ENCODE measurements around the gene TET3. TPM values are rescaled to one million over a fixed set of nuclear protein-coding genes. Genes with fewer than 3 reads are reported as not detected.
"Not testable (repeated sequence)": the region's sequence is repeated elsewhere in the genome, so short reads cannot be mapped to it uniquely, and the experiment has no call there.

TET3 gene
- total RNA-seq, 4 donors from 2014 or later = 4.3 to 14.1 (median 6.6) TPM

DNA sequence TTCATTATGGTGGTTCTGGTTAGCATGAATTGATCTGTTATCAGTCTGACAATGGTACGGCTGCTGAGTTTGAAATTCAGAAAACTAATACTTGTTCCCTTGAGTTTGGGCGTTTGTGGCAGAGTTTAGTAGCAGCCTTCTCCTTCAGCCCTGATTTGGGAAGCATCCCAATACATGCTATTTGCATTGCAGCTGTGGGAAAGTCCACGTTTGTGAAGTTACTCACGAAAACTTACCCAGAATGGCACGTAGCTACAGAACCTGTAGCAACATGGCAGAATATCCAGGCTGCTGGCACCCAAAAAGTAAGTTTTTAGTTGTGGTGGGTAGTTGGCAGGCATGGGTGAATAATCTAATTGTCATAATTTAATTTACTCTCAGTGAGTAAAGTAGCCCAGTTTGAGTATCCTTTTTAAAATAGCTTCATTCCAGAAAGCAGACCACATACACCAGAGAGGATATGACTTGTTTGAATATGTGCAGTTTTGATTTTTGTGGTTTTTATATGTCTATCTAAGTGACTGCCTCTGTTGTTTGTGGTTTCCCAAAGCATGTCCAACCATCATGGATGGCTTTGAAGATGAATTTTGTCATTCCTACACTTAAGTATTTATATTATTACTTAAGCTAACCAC, 45.9 kb upstream of the TET3 start:
- Histone ChIP-seq H3K36me3 (peaks cover 0 to 21% (median 0%) of the 10 kb centered on the region in 3 donors), H3K9me3 (no peaks in the 10 kb centered on the region), H3K27me3 (no peaks in the 10 kb centered on the region), H3K4me3 (no peak overlapping the region), H3K27ac (no peak overlapping the region), H3K4me1 (peaks cover 0 to 40% (median 2%) of the 10 kb centered on the region in 4 donors)
- DNase-seq (ENCODE audit: low spot score in 2 of 2) = no peak
- TF ChIP-seq, protein P1, sequence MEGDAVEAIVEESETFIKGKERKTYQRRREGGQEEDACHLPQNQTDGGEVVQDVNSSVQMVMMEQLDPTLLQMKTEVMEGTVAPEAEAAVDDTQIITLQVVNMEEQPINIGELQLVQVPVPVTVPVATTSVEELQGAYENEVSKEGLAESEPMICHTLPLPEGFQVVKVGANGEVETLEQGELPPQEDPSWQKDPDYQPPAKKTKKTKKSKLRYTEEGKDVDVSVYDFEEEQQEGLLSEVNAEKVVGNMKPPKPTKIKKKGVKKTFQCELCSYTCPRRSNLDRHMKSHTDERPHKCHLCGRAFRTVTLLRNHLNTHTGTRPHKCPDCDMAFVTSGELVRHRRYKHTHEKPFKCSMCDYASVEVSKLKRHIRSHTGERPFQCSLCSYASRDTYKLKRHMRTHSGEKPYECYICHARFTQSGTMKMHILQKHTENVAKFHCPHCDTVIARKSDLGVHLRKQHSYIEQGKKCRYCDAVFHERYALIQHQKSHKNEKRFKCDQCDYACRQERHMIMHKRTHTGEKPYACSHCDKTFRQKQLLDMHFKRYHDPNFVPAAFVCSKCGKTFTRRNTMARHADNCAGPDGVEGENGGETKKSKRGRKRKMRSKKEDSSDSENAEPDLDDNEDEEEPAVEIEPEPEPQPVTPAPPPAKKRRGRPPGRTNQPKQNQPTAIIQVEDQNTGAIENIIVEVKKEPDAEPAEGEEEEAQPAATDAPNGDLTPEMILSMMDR (IDR thresholded peaks at IDR 0.05) = no peak
- TF ChIP-seq POLR2A (IDR thresholded peaks at IDR 0.05) (no peak), EP300 (IDR thresholded peaks at IDR 0.05) (no peak)
- 80 to 85% methylated on average over 5 of the region's 5 CpGs for WGBS, 2 donors

DNA sequence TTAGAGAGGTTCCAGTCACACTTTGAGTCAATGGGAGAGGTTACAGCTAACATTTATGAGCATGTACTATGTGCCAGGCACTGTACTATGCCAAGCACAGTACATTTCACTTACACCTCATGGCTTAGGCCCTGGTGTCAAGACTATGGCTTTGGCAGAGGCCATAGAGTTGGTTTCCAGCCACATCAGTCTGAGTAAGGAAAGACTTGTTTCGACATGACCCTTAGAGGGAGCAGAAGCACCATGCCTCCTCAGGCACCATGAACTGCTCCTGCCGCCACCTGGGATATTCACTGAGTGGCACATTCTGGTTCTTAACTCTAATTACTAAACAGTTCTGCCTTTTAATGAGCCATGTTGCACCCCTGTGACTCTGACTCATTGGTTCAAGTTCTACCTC, 45.3 kb upstream of the TET3 start:
- Histone ChIP-seq H3K36me3 (peaks cover 0 to 26% (median 0%) of the 10 kb centered on the region in 3 donors), H3K27ac (no peak overlapping the region), H3K4me1 (peaks cover 0 to 36% (median 2%) of the 10 kb centered on the region in 4 donors), H3K9me3 (no peaks in the 10 kb centered on the region), H3K4me3 (no peak overlapping the region), H3K27me3 (no peaks in the 10 kb centered on the region)
- TF ChIP-seq EP300 (IDR thresholded peaks at IDR 0.05) (no peak), POLR2A (IDR thresholded peaks at IDR 0.05) (no peak)
- TF ChIP-seq, protein P1 (IDR thresholded peaks at IDR 0.05) = no peak
- no peak for DNase-seq (ENCODE audit: low spot score in 2 of 2)
- 89 to 92% methylated on average over 2 of the region's 2 CpGs for WGBS, 2 donors

GRCh38 chr2:73940066-73940465, 44.6 kb upstream of the TET3 start:
- not testable (repeated sequence) for H3K9me3 ChIP-seq; DNase-seq (ENCODE audit: low spot score in 2 of 2); H3K27me3 ChIP-seq; H3K4me3 ChIP-seq; H3K27ac ChIP-seq
- Histone ChIP-seq H3K36me3 (peaks cover 0 to 32% (median 0%) of the 10 kb centered on the region in 3 donors), H3K4me1 (peaks cover 0 to 41% (median 2%) of the 10 kb centered on the region in 4 donors)
- WGBS, 2 donors = 93 to 100% methylated on average over 1 of the region's 1 CpG

- WGBS, 2 donors = 47 to 57% methylated on average over 2 of the region's 2 CpGs
- no peak overlapping the region for H3K27ac ChIP-seq
Measured at GRCh38 chr2:73942664-73943063, 42.0 kb upstream of the TET3 start.

DNA sequence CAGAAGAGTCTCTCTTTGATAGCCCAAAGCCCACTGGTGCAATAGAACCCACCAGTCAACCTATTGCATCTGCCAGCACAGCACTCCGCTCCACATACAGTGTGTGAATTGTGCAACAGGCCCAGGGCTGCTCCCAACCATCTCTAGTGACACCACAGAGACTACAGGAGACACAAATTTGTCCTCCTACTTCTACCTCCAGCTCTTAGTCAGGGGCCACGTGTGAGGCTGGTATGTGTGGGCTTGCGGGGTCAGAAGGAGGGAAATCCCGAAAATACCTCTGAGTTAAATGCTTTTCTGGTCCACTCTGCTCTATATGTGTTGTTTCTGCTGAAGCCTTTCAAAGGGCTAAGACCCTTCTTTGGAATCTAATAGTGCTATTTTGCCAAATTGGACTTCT, 40.0 kb upstream of the TET3 start:
- H3K4me3 ChIP-seq = no peak overlapping the region
- TF ChIP-seq, protein P1 (IDR thresholded peaks at IDR 0.05) = no peak
- TF ChIP-seq EP300 (IDR thresholded peaks at IDR 0.05) = no peak
- TF ChIP-seq POLR2A (IDR thresholded peaks at IDR 0.05) = no peak
- peaks cover 0 to 68% (median 0%) of the 10 kb centered on the region in 3 donors for H3K36me3 ChIP-seq
- no peak for DNase-seq (ENCODE audit: low spot score in 2 of 2)
- WGBS, 2 donors = 95% methylated on average over 4 of the region's 4 CpGs
- no peaks in the 10 kb centered on the region for H3K9me3 ChIP-seq
- peaks cover 0 to 28% (median 0%) of the 10 kb centered on the region in 4 donors for H3K4me1 ChIP-seq
- H3K27me3 ChIP-seq = no peaks in the 10 kb centered on the region
- no peak overlapping the region for H3K27ac ChIP-seq

More at GRCh38 chr2:73942664-73943063, 42.0 kb upstream of the TET3 start:
- no peak overlapping the region for H3K4me3 ChIP-seq
- H3K36me3 ChIP-seq = peaks cover 0 to 53% (median 0%) of the 10 kb centered on the region in 3 donors
- DNase-seq (ENCODE audit: low spot score in 2 of 2) = no peak
- no peaks in the 10 kb centered on the region for H3K9me3 ChIP-seq
- no peak for TF ChIP-seq POLR2A (IDR thresholded peaks at IDR 0.05)
- no peak for TF ChIP-seq EP300 (IDR thresholded peaks at IDR 0.05)
- TF ChIP-seq, protein P1 (IDR thresholded peaks at IDR 0.05) = no peak
- H3K4me1 ChIP-seq = peaks cover 0 to 26% (median 0%) of the 10 kb centered on the region in 4 donors
- no peaks in the 10 kb centered on the region for H3K27me3 ChIP-seq

Measured in tibial nerve (tissue), 4 donors.